ENCODE measurements around the gene SELENOF.

The SELENOF gene

DNA sequence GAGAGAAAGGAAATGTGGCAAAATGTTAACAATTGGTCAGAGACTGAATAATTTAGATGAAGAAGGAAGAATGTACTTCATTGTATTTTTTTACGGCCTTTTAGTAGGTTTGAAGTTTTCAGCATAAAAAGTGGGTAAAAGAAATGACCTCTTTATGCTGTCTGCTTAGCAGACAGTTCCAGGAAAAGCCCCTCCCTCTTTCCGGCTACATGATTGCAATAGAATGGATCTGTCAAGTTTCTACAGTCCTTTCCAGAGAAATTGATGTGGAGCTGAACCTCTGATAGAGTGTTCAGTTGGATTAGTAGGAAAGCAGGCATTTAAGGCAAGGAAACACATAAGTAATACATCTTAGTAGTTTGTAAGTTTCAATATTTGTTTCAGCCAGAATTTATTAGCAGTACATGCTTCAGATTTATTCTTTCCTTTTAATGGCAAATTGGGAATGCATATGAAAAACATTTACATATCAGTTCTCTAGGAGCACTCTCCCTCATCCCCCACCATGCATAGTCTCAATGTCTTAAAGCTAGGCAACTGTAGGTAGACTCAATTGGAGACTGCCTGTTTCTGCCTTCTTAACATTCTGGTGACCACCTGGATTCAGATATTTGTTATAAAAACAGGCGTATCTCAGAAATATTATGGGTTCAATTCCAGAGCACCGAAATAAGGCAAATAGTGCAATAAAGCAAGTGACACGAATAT lies 36.9 kb upstream of the SELENOF start:
- no peak overlapping the region for H3K4me3 ChIP-seq (ENCODE audit: low read depth, low read length)
- DNase-seq (ENCODE audit: low read depth) = no peak

DNA sequence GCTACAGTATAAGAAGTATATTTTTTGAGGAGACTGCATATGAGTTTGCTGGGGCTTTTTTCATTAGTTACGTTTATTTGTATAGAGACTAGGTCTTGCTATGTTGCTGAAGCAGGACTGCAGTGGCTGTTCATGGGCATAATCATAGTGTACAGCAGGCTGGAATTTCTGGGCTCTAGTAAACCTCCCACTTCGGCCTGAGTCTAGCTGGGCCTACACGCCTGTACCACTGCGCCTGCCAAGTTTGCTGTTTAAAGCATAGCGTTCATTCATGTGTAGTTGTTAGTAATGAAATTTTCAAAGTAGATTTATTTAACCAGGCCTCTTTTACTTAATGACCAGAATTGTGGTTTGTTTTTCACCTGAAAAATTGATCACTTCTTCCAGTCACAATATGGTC lies 34.3 kb upstream of the SELENOF start:
- TF ChIP-seq, protein P1, sequence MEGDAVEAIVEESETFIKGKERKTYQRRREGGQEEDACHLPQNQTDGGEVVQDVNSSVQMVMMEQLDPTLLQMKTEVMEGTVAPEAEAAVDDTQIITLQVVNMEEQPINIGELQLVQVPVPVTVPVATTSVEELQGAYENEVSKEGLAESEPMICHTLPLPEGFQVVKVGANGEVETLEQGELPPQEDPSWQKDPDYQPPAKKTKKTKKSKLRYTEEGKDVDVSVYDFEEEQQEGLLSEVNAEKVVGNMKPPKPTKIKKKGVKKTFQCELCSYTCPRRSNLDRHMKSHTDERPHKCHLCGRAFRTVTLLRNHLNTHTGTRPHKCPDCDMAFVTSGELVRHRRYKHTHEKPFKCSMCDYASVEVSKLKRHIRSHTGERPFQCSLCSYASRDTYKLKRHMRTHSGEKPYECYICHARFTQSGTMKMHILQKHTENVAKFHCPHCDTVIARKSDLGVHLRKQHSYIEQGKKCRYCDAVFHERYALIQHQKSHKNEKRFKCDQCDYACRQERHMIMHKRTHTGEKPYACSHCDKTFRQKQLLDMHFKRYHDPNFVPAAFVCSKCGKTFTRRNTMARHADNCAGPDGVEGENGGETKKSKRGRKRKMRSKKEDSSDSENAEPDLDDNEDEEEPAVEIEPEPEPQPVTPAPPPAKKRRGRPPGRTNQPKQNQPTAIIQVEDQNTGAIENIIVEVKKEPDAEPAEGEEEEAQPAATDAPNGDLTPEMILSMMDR (IDR thresholded peaks at IDR 0.05; ENCODE audit: insufficient read depth, low read depth, low read length, missing control alignments) = no peak
- DNase-seq (ENCODE audit: low read depth) = no peak
- H3K4me3 ChIP-seq (ENCODE audit: low read depth, low read length) = no peak overlapping the region

More for the DNA sequence above, 36.9 kb upstream of the SELENOF start:
- TF ChIP-seq, protein P1 (IDR thresholded peaks at IDR 0.05; ENCODE audit: insufficient read depth, low read depth, low read length, missing control alignments) = no peak

DNA sequence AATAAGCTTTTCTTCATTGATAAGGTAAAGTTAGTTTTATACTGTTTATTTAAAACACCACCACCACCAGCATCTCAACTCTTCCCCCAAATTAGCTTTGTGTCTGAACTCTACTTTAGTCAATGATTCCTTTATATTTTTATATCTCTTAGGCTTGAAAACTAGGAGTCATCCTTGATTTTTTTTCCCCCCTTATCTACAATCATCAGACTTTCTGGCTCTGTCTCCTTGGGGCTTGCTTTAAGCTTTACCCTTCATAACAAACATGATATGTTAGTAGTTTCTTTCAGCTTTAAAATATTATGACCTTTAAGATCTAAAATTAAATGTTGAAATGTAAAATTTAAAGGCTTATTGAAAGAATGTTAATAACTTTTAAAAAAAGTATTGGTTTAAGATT lies 28.8 kb upstream of the SELENOF start:
- TF ChIP-seq, protein P1 (IDR thresholded peaks at IDR 0.05; ENCODE audit: insufficient read depth, low read depth, low read length, missing control alignments) = no peak
- DNase-seq (ENCODE audit: low read depth) = no peak
- H3K4me3 ChIP-seq (ENCODE audit: low read depth, low read length) = no peak overlapping the region

DNA sequence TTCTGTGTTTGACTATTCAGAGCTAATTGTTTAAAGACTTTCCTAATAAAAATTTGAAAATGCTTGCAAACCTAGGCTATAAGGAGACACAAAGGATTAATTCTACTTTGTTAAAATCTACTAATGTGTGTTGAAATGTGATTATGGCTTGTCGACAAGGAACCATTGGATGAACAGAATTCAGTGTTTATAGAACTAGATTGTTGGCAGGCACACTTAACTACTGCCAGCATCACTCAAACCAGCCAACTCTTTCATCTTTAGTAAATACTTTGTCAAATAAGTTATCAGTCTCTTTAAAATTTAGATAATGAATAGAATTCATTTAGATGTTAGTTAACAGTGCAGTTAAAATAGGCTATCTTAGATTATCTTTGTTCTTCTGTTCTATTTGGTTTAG lies 28.1 kb upstream of the SELENOF start:
- TF ChIP-seq, protein P1 (IDR thresholded peaks at IDR 0.05; ENCODE audit: insufficient read depth, low read depth, low read length, missing control alignments) = no peak
- H3K4me3 ChIP-seq (ENCODE audit: low read depth, low read length) = no peak overlapping the region
- DNase-seq (ENCODE audit: low read depth) = no peak

DNA sequence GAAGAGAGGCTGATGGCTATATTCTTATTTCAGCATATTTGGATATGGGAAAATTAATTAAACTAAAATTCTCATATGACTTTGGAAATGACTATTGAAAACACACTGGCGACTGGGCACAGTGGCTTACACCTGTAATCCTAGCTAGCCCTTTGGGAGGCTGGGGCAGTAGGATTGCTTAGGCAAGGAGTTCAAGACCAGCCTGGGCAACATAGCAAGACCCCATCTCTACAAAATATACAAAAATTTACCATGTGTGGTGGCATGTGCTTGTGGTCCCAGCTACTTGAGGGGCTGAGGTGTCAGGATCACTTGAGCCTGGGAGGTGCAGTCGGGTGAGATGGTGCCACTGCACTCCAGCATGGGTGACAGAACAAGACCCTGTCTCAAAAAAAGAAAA lies 26.7 kb upstream of the SELENOF start:
- no peak for DNase-seq (ENCODE audit: low read depth)
- H3K4me3 ChIP-seq (ENCODE audit: low read depth, low read length) = no peak overlapping the region
- TF ChIP-seq, protein P1 (IDR thresholded peaks at IDR 0.05; ENCODE audit: insufficient read depth, low read depth, low read length, missing control alignments) = no peak

DNA sequence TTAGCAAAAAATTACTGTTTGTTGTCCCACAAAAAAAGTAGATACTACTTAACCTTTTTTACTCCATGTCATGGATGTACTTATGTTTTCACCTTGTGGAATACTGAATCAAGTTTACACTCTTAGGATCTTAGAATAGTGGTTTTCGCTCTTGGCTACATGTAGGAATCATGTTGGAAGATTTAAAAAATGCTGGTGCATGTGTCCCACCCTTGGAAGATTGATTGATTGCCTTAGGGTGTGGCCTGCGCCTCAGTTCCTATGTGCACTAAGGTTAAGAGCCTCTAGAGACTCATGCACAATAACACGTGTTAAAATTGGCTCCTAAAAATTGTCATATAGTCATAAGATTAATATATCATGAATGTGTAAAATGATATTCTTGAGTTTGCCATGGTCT lies 25.5 kb upstream of the SELENOF start:
- no peak for DNase-seq (ENCODE audit: low read depth)
- TF ChIP-seq, protein P1 (IDR thresholded peaks at IDR 0.05; ENCODE audit: insufficient read depth, low read depth, low read length, missing control alignments) = no peak
- H3K4me3 ChIP-seq (ENCODE audit: low read depth, low read length) = no peak overlapping the region

DNA sequence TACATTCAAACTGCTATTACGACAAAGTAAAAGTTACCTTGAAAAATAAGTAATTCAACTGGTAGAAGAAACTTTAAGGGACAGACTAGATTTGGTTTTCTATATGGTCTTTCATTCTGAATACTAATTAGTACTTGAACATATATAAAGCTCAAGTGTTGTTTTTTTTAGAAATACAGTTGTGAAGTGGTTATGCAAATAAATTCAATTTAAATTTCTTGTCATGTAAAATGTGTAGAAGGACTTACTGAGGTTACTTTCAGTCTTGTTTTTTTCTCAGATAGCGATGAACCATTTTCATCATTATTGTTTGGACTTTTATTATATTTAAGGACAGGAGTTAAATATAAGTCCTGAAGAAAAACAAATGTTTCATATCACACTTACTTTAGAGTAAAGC lies 24.9 kb upstream of the SELENOF start:
- peak overlapping the region; percentile 15; the same call in 1 of the 2 replicates for H3K4me3 ChIP-seq (ENCODE audit: low read depth, low read length)
- TF ChIP-seq, protein P1 (IDR thresholded peaks at IDR 0.05; ENCODE audit: insufficient read depth, low read depth, low read length, missing control alignments) = no peak

More for the DNA sequence above, 24.9 kb upstream of the SELENOF start:
- no peak for DNase-seq (ENCODE audit: low read depth)

Data from GM12865 (cell line).